Body of pancreas (tissue), 4 donors: Measurements from ENCODE around the gene RCE1. TPM values are rescaled to one million over a fixed set of nuclear protein-coding genes. Genes with fewer than 3 reads are reported as not detected.

ENCODE experiments used
- ATAC-seq: fragments of 150-250 bp; one replicate; pipeline ENCODE4 v1.9.1; 2016
- DNase-seq, 4 donors: peaks; one replicate each; pipeline ENCODE4 v3.0.0-alpha.2; 2019
- H3K27ac ChIP-seq, 4 donors: fragments of 200-600 bp; sonication (generic); 1 replicate in 3 of 4; 2 replicates in 1 of 4; pipeline versions ENCODE4 v1.5.1 to v1.6.1; 2016 to 2019; ENCODE audit warnings: mild to moderate bottlenecking in 1 of 4, mixed read lengths in 1 of 4, moderate library complexity in 1 of 4
- H3K27me3 ChIP-seq, 2 donors: fragments of 200-600 bp; sonication (generic); one replicate each; pipeline ENCODE4 v1.6.0; 2016; ENCODE audit warnings: mild to moderate bottlenecking in 1 of 2
- H3K36me3 ChIP-seq, 2 donors: fragments of 200-600 bp; sonication (generic); replicated peaks in 1 of 2; 2 replicates each; pipeline ENCODE4 v1.5.1; 2016; ENCODE audit warnings: low read depth in 2 of 2; ENCODE audit not compliant: insufficient read depth in 1 of 2
- H3K4me1 ChIP-seq: fragments of 200-600 bp; sonication (generic); one replicate; pipeline ENCODE4 v1.6.0; 2016
- H3K4me3 ChIP-seq, 2 donors: fragments of 200-600 bp; sonication (generic); 1 replicate in 1 of 2; 2 replicates in 1 of 2; pipeline ENCODE4 v1.5.1; 2016 to 2019
- H3K9me3 ChIP-seq, 3 donors: fragments of 200-600 bp; sonication (generic); 1 replicate in 2 of 3; 2 replicates in 1 of 3; pipeline ENCODE4 v1.5.1; 2016
- CTCF ChIP-seq, 7 experiments: fragments of 450-650 bp in 4 of 7; fragments of 200-600 bp in 3 of 7; sonication (generic) in 3 of 7; IDR thresholded peaks; one replicate each; pipeline ENCODE4 v1.5.1; 2016 to 2019; ENCODE audit warnings: antibody characterized with exemption in 7 of 7
- POLR2A ChIP-seq, 3 donors: fragments of 450-650 bp; IDR thresholded peaks; one replicate each; pipeline ENCODE4 v1.6.1; 2016; ENCODE audit warnings: antibody characterized with exemption in 3 of 3, mild to moderate bottlenecking in 2 of 3
- WGBS, 2 donors: methylation state at CpG; one replicate each; pipeline ENCODE4 v1.1.5; 2017; 5-methylcytosine and 5-hydroxymethylcytosine counted together
- intact Hi-C: fragments of 100-400 bp; cut with DNase I; formaldehyde crosslinking; loops from one replicate; pipeline ENCODE4 v1.15.1; 2023
- total RNA-seq, 2 donors: library from RNA; depleted of rRNA; stranded (reverse); fragments of >200 nt; gene quantifications; one replicate each; pipeline ENCODE4 v1.1.0, GENCODE V29; 2016

The RCE1 gene
- total RNA-seq, 2 donors from 2014 or later, result 14.3 to 18.8 TPM

DNA sequence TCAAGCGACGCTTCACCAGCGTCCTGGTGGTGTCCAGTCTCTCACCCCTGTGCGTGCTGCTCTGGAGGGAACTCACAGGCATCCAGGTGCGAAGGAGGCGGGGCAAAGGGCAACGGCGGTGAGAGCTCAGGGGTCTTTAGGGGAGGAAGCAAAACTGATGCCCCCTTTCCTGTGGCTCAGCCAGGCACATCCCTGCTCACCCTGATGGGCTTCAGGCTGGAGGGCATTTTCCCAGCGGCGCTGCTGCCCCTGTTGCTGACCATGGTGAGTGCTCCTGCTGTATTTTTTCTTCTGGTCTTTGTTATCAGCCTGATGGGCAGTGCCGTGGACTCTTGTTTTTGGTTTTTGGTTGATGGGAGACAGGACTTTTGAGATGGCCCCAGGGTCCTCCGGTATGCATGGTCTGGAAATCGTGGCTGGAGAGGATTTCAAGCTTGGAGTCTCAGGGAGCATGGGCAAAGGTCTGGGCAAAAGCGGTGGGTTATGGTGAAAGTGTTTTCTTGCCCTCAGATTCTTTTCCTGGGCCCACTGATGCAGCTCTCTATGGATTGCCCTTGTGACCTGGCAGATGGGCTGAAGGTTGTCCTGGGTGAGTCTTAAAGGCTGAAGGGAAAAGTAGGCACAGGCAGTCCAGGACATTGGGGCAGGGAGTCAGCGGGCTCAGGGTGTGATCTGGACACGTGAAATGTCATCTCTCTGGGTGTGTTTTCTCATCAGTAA is 695 bp downstream of the RCE1 start:
- no peak for TF ChIP-seq POLR2A (IDR thresholded peaks at IDR 0.05)
- TF ChIP-seq CTCF (IDR thresholded peaks at IDR 0.05), result no peak
- WGBS, 2 donors, result 12 to 28% methylated on average over 8 to 16 of the region's 16 CpGs
- DNase-seq (peak in 1 of 4 donors; percentile 29), ATAC-seq (no peak)
- Histone ChIP-seq H3K27ac (peak overlapping the region; percentile 76 to 98 (median 94)), H3K36me3 (peaks cover 0 to 6% of the 10 kb centered on the region in 2 donors), H3K9me3 (no peaks in the 10 kb centered on the region), H3K4me3 (peak overlapping the region; percentile 88 to 90), H3K4me1 (peaks cover 42% of the 10 kb centered on the region), H3K27me3 (no peaks in the 10 kb centered on the region)
- intact Hi-C loops, result no loop called here

GRCh38 chr11:66844496-66845142 is 1.4 kb downstream of the RCE1 start:
- H3K9me3 ChIP-seq, result no peaks in the 10 kb centered on the region
- no peak for TF ChIP-seq CTCF (IDR thresholded peaks at IDR 0.05)
- no peak for TF ChIP-seq POLR2A (IDR thresholded peaks at IDR 0.05)
- peak in 2 of 4 donors; percentile 11 to 15 for DNase-seq
- intact Hi-C loops, result no loop called here
- peaks cover 42% of the 10 kb centered on the region for H3K4me1 ChIP-seq
- WGBS, 2 donors, result 83 to 87% methylated on average over 5 to 12 of the region's 12 CpGs
- ATAC-seq, result no peak
- no peak overlapping the region for H3K4me3 ChIP-seq
- H3K27me3 ChIP-seq, result no peaks in the 10 kb centered on the region
- H3K27ac ChIP-seq, result peak overlapping the region in 1 of 4 donors; percentile 98
- peaks cover 0 to 6% of the 10 kb centered on the region in 2 donors for H3K36me3 ChIP-seq

- DNase-seq (peak in 1 of 4 donors; percentile 11), ATAC-seq (no peak)
- WGBS, 2 donors, result 84 to 86% methylated on average over 13 to 15 of the region's 15 CpGs
- H3K4me1 ChIP-seq, result peaks cover 41% of the 10 kb centered on the region
- no peak overlapping the region for H3K27ac ChIP-seq
- no peak for TF ChIP-seq CTCF (IDR thresholded peaks at IDR 0.05)
- no peak for TF ChIP-seq POLR2A (IDR thresholded peaks at IDR 0.05)
- intact Hi-C loops, result no loop called here
- no peaks in the 10 kb centered on the region for H3K27me3 ChIP-seq
- no peak overlapping the region for H3K4me3 ChIP-seq
- H3K9me3 ChIP-seq, result no peaks in the 10 kb centered on the region
- peaks cover 0 to 6% of the 10 kb centered on the region in 2 donors for H3K36me3 ChIP-seq
These were observed 2.1 kb downstream of the RCE1 start for GRCh38 chr11:66845143-66845875.

DNA sequence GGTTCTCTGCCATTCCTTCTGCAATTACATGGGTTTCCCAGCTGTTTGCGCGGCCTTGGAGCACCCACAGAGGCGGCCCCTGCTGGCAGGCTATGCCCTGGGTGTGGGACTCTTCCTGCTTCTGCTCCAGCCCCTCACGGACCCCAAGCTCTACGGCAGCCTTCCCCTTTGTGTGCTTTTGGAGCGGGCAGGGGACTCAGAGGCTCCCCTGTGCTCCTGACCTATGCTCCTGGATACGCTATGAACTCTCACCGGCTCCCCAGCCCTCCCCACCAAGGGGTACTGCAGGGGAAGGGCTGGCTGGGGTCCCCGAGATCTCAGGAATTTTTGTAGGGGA is 2.6 kb downstream of the RCE1 start:
- intact Hi-C loops, result no loop called here
- 76 to 83% methylated on average over 4 to 9 of the region's 9 CpGs for WGBS, 2 donors
- TF ChIP-seq POLR2A (IDR thresholded peaks at IDR 0.05) (no peak), CTCF (IDR thresholded peaks at IDR 0.05) (no peak)
- Histone ChIP-seq H3K36me3 (peaks cover 0 to 6% of the 10 kb centered on the region in 2 donors), H3K9me3 (no peaks in the 10 kb centered on the region), H3K4me3 (no peak overlapping the region), H3K27ac (no peak overlapping the region), H3K27me3 (no peaks in the 10 kb centered on the region), H3K4me1 (peaks cover 36% of the 10 kb centered on the region)
- ATAC-seq, result no peak
- peak in 1 of 4 donors; percentile 11 for DNase-seq
